Activated CD4-positive, alpha-beta T cell treated with anti-CD3 and anti-CD28 coated beads, Interleukin-2, amount 10 ng/mL, durations not matched to agents 24 days and 14 days (primary cell): ENCODE measurements around the gene DUS4L. TPM values are rescaled to one million over a fixed set of nuclear protein-coding genes. Genes with fewer than 3 reads are reported as not detected.
"Not testable (repeated sequence)": the region's sequence is repeated elsewhere in the genome, so short reads cannot be mapped to it uniquely, and the experiment has no call there.

Experiments used
- DNase-seq: peaks from one replicate; pipeline ENCODE4 v3.0.0; 2022
- H3K27ac Mint-ChIP-seq: one replicate; pipeline ENCODE4 v1.8.0; 2022; ENCODE audit warnings: mild to moderate bottlenecking, mixed read lengths
- H3K27me3 Mint-ChIP-seq: one replicate; pipeline ENCODE4 v1.8.0; 2022; ENCODE audit warnings: mixed read lengths
- H3K36me3 Mint-ChIP-seq: one replicate; pipeline ENCODE4 v1.8.0; 2022; ENCODE audit warnings: low read depth, mild to moderate bottlenecking, mixed read lengths
- H3K4me1 Mint-ChIP-seq: one replicate; pipeline ENCODE4 v1.8.0; 2021; ENCODE audit warnings: mixed read lengths
- H3K4me3 Mint-ChIP-seq: one replicate; pipeline ENCODE4 v1.8.0; 2022; ENCODE audit warnings: mild to moderate bottlenecking, moderate library complexity, mixed read lengths
- H3K9me3 Mint-ChIP-seq: one replicate; pipeline ENCODE4 v1.8.0; 2021; ENCODE audit warnings: mixed read lengths
- intact Hi-C: fragments of 100-400 bp; cut with micrococcal nuclease; formaldehyde crosslinking; loops from one replicate; pipeline ENCODE4 v1.15.1; 2023
- total RNA-seq: library from RNA; stranded (reverse); gene quantifications from 2 replicates; pipeline ENCODE4 v1.2.3, GENCODE V29; 2022

Gene DUS4L, protein sequence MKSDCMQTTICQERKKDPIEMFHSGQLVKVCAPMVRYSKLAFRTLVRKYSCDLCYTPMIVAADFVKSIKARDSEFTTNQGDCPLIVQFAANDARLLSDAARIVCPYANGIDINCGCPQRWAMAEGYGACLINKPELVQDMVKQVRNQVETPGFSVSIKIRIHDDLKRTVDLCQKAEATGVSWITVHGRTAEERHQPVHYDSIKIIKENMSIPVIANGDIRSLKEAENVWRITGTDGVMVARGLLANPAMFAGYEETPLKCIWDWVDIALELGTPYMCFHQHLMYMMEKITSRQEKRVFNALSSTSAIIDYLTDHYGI
- total RNA-seq = 12.9 and 14.9 TPM in 2 replicates

DNA sequence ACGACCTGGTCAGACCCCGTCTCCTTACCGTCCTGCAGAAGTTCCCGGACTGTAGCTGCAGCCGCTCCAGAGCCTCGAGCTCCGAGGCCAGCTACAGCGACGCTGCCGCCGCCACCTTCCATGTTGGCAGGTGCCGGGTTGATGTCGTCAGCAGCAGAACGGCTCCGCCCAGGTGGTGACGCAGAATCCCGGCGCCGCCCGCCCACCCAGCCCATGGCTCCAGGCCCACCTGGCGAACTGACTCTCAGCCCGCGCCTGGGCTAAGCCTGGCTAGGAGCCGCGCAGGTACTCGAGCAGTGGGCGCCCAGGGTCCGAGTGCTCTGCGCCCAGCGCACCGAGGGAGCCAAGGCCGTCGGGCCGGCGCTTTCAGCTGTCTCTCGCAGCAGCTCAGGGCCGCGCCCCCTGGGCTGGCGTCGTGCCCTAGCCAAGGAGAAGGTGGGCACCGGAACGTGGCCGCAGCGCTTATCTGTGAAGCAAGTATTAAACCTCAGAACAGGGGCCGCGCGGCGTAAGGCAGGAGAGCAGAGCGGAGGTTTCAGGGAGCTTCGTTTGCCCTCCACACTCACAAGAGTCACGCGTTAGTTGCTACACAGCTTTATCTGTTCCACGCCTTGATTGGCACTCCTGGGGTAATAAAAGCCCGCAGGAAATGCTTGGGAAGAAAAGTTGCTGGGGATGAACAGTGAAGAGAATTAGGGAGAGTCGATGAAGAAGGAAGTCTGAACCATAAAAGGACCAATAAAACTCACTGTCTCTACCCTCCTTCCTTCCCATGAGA, at the start of gene DUS4L, which contains the start of gene COG5:
TSS of gene DUS4L (plus strand) at position 197 of the 778 bp plus-strand sequence. CDS start 3,100 bp downstream, outside the sequence.
TSS of gene COG5 (minus strand) at position 146 of the 778 bp plus-strand sequence. CDS start at position 122, 24 bp downstream.
- Mint-ChIP-seq H3K4me3 (peak within 1 kb of the TSS; percentile 85), H3K27ac (peak within 1 kb of the TSS; percentile 85), H3K4me1 (peaks cover 50% of the 10 kb centered on the region), H3K27me3 (no peaks in the 10 kb centered on the region), H3K36me3 (peaks cover 13% of the 10 kb centered on the region), H3K9me3 (no peaks in the 10 kb centered on the region)
- intact Hi-C loops = loop anchor here (1.0 to 5.0 kb wide), 8 partner anchors 16 to 1005 kb away; partner anchors contain the start of genes BCAP29, DLD, DNAJB9 and THAP5
- peak; percentile 95 for DNase-seq

DNA sequence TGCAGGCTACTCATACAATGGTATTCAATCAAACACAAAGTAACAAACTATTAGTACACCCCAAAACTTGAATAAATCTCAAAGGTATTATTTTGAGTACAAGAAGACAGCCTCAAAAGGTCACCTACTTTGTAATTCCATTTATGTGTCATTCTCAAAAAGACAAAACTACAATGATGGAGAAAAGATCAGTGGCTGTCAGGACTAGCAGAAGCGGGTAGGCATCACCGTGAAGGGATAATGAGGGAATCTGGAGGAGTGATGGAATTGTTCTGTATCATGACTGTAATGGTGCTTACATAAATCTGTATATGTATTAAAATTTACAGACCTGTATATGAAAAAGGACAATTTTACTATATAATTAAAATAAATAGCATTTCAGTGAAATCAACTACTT, 37.1 kb upstream of the DUS4L start:
- no peak for DNase-seq
- H3K27me3 Mint-ChIP-seq = no peaks in the 10 kb centered on the region
- intact Hi-C loops = no loop called here
- no peak overlapping the region for H3K4me3 Mint-ChIP-seq
- H3K36me3 Mint-ChIP-seq = peaks cover 25% of the 10 kb centered on the region
- H3K9me3 Mint-ChIP-seq = peaks cover 3% of the 10 kb centered on the region
- no peak overlapping the region for H3K27ac Mint-ChIP-seq
- H3K4me1 Mint-ChIP-seq = no peaks in the 10 kb centered on the region

DNA sequence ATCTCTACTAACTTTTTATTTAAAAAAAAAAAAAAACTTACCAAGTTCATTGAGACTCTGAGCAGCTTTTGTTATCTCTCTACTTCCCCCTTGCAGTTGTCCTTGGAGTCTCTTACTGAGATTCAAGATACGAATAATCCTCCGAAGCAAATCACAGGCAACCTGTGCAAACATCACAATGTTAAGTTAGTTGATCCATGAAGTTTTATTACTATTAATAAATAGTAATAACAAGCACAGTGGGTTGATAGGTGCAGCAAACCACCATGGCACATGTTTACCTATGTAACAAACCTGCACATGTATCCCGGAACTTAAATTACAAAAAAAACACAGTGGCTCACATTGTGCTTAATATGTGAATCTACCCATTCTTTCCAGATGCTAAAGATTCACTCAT, 36.6 kb upstream of the DUS4L start:
- Mint-ChIP-seq H3K27ac (no peak overlapping the region), H3K36me3 (peaks cover 22% of the 10 kb centered on the region), H3K27me3 (no peaks in the 10 kb centered on the region), H3K4me1 (no peaks in the 10 kb centered on the region), H3K4me3 (no peak overlapping the region), H3K9me3 (no peaks in the 10 kb centered on the region)
- intact Hi-C loops = no loop called here
- DNase-seq = no peak

DNA sequence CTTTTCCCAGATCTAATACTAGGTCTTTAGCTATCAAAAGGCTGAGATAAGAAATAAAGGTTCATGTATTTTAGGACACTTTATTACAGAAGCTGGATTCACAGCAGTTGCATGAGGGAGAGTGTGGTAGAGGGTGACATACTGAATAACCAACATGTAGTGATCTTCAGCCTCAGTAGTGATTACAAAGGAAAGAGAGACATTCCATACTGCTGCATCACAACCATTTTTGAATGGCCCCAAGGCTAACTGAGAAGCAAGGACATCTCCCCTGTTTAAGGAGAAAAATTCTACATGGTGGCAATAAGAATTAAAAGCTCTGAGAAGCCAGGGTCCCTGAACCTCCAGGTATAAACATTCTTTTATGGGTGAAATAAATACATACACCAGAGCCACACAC, 35.3 kb upstream of the DUS4L start:
- Mint-ChIP-seq H3K9me3 (no peaks in the 10 kb centered on the region), H3K4me3 (no peak overlapping the region), H3K4me1 (peaks cover 3% of the 10 kb centered on the region), H3K27me3 (no peaks in the 10 kb centered on the region), H3K36me3 (peaks cover 21% of the 10 kb centered on the region), H3K27ac (no peak overlapping the region)
- intact Hi-C loops = no loop called here
- no peak for DNase-seq

DNA sequence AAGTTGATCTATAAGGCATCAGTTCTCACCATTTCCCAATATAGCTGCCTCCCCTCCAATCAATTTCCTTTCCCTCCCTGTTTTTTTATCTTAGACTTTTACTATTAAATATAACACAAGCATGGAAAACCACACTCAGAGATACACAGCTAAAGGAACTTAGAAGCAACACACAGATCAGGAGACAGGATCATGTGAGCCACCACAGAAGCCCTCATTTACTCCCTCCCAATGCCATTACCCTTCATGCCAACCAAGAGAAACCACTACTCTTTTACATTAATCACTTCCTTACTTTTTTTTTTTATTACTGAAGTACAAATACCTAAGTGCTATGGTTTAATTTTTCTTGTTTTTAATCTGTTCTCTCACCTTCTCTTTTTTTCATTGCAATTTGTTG, 33.0 kb upstream of the DUS4L start:
- Mint-ChIP-seq H3K9me3 (peaks cover 17% of the 10 kb centered on the region), H3K4me3 (no peak overlapping the region), H3K27me3 (no peaks in the 10 kb centered on the region), H3K27ac (no peak overlapping the region), H3K4me1 (peaks cover 16% of the 10 kb centered on the region), H3K36me3 (peaks cover 35% of the 10 kb centered on the region)
- intact Hi-C loops = no loop called here
- no peak for DNase-seq

DNA sequence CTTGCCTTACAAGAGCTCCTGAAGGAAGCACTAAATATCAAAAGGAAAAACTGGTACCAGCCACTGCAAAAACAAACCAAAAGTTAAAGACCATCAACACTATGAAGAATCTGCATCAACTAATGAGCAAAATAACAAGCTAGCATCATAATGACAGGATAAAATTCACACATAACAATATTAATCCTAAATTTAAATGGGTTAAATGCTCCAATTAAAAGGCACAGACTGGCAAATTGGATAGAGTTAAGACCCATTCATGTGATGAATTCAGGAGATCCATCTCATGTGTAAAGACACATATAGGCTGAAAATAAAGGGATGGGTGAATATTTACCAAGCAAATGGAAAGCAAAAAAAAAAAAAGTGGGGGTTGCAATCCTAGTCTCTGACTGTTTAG, 29.6 kb upstream of the DUS4L start:
- Mint-ChIP-seq H3K4me1 (peaks cover 16% of the 10 kb centered on the region), H3K27ac (no peak overlapping the region), H3K27me3 (no peaks in the 10 kb centered on the region), H3K4me3 (no peak overlapping the region), H3K36me3 (peaks cover 48% of the 10 kb centered on the region), H3K9me3 (peaks cover 24% of the 10 kb centered on the region)
- no peak for DNase-seq
- intact Hi-C loops = no loop called here

DNA sequence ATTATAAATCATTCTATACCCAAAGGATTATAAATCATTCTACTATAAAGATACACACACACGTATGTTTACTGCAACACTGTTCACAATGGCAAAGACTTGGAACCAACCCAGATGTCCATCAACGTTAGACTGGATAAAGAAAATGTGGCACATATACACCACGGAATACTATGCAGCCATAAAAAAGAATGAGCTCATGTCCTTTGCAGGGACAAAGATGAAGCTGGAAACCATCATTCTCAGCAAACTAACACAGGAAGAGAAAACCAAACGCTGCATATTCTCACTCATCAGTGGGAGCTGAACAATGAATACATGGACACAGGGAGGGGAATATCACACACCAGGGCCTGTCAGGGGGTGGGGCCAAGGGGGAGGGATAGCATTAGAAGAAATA, 26.5 kb upstream of the DUS4L start:
- H3K36me3 Mint-ChIP-seq = peaks cover 57% of the 10 kb centered on the region
- peaks cover 16% of the 10 kb centered on the region for H3K4me1 Mint-ChIP-seq
- H3K4me3 Mint-ChIP-seq, DNase-seq, intact Hi-C loops, H3K27me3 Mint-ChIP-seq, H3K27ac Mint-ChIP-seq: not testable (repeated sequence)
- H3K9me3 Mint-ChIP-seq = peaks cover 24% of the 10 kb centered on the region

DNA sequence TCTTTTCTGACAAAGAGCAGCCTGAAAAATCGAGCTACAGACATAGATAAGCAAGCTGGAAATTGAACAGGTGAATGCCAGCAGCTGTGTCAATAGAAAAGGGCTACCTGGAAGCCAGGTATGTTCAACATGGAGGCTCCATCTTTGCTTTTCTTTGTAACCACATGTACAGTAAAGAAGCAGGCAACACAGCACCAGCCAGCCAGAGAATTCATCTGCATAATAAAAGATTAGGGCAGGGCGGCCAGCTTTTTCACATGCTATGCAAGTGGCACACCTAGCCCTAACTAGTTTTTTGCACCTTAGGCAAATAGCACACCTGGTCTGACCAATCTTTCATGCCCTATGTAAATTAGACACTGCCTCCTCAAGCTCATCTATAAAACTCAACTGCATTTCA, 25.8 kb upstream of the DUS4L start:
- Mint-ChIP-seq H3K4me1 (peaks cover 16% of the 10 kb centered on the region), H3K9me3 (peaks cover 24% of the 10 kb centered on the region), H3K27me3 (no peaks in the 10 kb centered on the region), H3K27ac (no peak overlapping the region), H3K4me3 (no peak overlapping the region), H3K36me3 (peaks cover 59% of the 10 kb centered on the region)
- no peak for DNase-seq
- intact Hi-C loops = no loop called here

DNA sequence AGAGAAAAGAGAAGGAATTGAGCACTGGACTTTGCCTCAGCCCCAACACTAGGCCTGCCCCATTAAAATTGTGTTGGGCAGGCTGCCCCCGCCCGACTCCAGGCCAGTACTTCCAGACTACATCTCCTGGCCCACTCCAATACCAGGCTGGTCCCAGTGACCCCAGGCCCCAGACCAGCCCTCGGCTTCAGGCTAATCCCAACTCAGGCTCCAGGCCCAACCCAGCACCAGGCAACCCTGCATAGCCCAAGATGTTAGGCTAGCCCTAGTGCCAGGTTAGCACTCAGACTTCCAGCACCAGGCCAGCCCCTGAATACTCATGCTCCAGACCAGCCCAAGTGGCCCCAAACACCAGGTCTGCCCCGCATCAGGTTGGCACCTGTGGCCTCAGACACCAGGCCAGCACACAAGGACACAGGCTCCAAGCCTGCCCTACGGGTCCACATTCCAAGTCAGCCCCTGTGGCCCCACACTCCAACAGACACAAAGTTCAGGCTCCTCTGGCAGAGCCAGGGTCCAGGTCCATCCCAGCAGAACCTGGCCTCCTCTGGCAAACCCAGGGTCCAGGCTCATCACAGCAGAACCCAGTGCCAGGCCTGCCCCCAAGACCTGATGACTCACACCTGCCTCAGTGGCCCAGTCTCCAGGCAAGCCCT, 20.3 kb upstream of the DUS4L start:
- DNase-seq = no peak
- Mint-ChIP-seq H3K36me3 (peaks cover 55% of the 10 kb centered on the region), H3K27ac (no peak overlapping the region), H3K27me3 (no peaks in the 10 kb centered on the region), H3K4me3 (no peak overlapping the region), H3K4me1 (no peaks in the 10 kb centered on the region), H3K9me3 (peaks cover 20% of the 10 kb centered on the region)
- intact Hi-C loops = no loop called here

DNA sequence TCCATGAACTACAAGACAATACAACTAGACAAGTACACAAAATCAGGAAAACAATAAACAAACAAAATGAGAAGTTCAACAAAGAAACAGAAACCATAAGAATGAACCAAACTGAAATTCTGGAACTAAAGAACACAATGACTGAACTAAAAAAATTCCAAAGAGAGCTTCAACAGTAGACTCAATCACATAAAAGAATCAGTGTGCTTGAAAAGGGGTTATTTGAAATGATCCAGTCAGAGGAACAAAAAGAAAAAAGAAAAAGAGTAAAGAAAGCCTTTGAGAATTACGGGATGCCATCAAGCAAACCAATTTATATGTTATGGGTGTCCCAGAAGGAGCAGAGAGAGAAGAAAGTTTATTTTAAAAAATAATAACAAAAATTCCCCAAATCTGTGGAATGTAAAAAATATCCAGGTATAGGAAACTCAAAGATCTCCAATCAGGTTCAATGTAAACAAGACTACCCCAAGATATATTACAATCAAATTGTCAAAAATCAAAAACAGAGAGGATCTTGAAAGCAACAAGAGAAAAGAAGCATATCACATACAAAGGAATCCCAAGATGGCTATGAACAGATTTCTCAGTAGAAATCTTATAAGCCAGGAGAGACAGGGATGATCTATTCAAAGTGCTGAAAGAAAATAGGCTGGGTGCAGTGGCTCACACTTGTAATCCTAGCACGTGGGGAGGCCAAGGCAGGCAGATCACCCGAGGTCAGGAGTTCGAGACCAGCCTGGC, 18.8 kb upstream of the DUS4L start:
- no peak overlapping the region for H3K4me3 Mint-ChIP-seq
- no peak for DNase-seq
- peaks cover 2% of the 10 kb centered on the region for H3K4me1 Mint-ChIP-seq
- H3K9me3 Mint-ChIP-seq = peaks cover 24% of the 10 kb centered on the region
- H3K27me3 Mint-ChIP-seq = no peaks in the 10 kb centered on the region
- H3K36me3 Mint-ChIP-seq = peaks cover 58% of the 10 kb centered on the region
- no peak overlapping the region for H3K27ac Mint-ChIP-seq
- intact Hi-C loops = no loop called here

DNA sequence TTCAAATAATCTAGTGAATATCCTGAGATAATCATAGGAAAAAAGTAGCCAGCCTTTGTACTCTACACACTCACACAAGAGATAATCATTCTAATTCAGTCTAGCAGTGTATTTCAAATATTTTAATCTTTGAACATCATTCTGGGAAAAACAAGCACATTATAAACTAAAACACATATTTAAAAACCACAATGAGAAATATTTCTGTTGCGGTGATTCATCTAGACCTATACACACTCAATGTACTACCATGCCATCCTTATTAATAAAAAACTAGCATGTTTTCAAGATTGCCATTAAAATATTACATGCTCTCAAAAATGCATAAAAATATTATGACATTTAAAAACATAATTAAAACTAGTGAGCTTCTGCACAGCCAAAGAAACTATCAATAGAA, 11.8 kb upstream of the DUS4L start:
- intact Hi-C loops = no loop called here
- no peak overlapping the region for H3K4me3 Mint-ChIP-seq
- peaks cover 69% of the 10 kb centered on the region for H3K36me3 Mint-ChIP-seq

DNA sequence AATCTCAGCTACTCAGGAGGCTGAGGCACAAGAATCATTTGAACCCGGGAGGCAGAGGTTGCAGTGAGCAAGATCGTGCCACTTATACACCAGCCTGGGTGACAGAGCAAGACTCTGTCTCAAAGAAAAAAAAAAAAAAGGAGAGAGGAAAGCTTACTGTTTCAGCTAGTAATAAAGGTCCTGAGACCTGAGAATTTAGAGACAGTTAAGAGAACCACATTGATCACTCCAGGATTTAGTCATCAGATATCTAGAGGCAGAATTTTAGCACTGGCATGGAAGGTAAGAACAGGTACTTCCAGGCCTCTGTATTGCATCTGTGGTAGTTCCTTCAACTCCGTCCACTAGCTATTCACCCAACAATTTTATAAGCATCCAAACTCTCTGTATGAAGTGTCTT, 7.9 kb upstream of the DUS4L start:
- Mint-ChIP-seq H3K9me3 (no peaks in the 10 kb centered on the region), H3K4me1 (peaks cover 33% of the 10 kb centered on the region), H3K27me3 (no peaks in the 10 kb centered on the region), H3K36me3 (peaks cover 51% of the 10 kb centered on the region), H3K4me3 (no peak overlapping the region), H3K27ac (no peak overlapping the region)
- intact Hi-C loops = no loop called here
- DNase-seq = no peak

More for the DNA sequence above, 11.8 kb upstream of the DUS4L start:
- no peak overlapping the region for H3K27ac Mint-ChIP-seq
- DNase-seq = no peak
- H3K27me3 Mint-ChIP-seq = no peaks in the 10 kb centered on the region
- H3K9me3 Mint-ChIP-seq = peaks cover 7% of the 10 kb centered on the region
- H3K4me1 Mint-ChIP-seq = peaks cover 16% of the 10 kb centered on the region

DNA sequence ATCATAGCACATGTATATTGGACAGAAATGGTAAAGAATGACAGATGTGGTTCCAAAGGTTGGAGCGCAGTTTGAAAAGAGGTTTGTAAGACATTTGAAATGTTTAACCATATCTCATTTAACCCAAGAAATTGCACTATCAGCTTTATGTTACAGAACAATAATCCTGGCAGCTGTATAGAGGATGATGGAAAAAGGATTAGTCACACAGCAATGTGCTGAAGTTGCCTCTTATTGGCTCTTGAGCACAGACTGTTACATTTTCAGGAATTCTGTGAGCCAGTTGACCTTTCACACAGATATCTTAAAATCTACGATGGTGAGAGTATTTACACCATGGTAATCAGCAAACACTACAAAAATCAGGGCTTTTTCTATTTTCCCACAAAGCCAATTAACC, 3.9 kb upstream of the DUS4L start:
- no peak for DNase-seq
- intact Hi-C loops = loop anchor here (5.0 kb wide), 3 partner anchors 167 to 332 kb away; partner anchors contain the start of gene DLD
- no peaks in the 10 kb centered on the region for H3K27me3 Mint-ChIP-seq
- H3K9me3 Mint-ChIP-seq = no peaks in the 10 kb centered on the region
- H3K27ac Mint-ChIP-seq = peak overlapping the region; percentile 29
- peaks cover 26% of the 10 kb centered on the region for H3K36me3 Mint-ChIP-seq
- peaks cover 49% of the 10 kb centered on the region for H3K4me1 Mint-ChIP-seq
- peak overlapping the region; percentile 85 for H3K4me3 Mint-ChIP-seq
